Measurements from ENCODE around the gene NPBWR2.
A peak's percentile ranks its signal among the peaks of the same experiment; 100 is the strongest.
"Not testable (repeated sequence)": the region's sequence is repeated elsewhere in the genome, so short reads cannot be mapped to it uniquely, and the experiment has no call there.

The NPBWR2 gene

DNA sequence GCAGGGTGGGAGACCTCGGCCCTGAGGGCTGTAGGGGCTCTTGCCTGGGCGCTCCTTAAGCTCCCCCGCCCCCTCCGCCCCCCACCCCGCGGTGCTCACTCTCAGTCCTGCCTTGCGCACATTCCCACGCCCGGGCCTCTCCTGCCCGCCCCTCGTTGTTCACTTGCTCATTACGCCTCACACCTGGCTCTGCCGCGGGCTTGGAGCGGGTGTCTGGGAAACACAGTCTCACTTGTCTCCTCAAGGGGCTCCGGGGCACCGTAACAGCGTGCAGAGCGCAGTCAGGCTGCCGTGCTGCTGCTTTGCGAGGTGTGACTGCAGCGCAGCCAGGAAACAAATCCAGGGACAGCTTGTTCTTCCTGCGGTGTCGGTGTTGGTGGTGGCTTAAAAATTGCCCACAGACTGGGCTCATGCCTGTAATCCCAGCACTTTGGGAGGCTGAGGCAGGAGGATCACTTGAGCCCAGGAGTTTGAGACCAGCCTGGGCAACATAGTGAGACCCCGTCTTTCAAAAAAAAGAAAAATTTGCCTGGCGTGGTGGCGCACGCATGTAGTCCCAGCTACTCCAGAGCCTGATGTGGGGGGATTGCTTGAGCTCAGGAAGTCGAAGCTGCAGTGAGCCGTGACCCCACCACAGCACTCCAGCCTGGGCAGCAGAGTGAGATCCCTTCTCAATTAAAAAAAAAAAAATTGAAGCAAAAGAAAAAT lies 4.6 kb downstream of the NPBWR2 start:
- no peak for DNase-seq

DNA sequence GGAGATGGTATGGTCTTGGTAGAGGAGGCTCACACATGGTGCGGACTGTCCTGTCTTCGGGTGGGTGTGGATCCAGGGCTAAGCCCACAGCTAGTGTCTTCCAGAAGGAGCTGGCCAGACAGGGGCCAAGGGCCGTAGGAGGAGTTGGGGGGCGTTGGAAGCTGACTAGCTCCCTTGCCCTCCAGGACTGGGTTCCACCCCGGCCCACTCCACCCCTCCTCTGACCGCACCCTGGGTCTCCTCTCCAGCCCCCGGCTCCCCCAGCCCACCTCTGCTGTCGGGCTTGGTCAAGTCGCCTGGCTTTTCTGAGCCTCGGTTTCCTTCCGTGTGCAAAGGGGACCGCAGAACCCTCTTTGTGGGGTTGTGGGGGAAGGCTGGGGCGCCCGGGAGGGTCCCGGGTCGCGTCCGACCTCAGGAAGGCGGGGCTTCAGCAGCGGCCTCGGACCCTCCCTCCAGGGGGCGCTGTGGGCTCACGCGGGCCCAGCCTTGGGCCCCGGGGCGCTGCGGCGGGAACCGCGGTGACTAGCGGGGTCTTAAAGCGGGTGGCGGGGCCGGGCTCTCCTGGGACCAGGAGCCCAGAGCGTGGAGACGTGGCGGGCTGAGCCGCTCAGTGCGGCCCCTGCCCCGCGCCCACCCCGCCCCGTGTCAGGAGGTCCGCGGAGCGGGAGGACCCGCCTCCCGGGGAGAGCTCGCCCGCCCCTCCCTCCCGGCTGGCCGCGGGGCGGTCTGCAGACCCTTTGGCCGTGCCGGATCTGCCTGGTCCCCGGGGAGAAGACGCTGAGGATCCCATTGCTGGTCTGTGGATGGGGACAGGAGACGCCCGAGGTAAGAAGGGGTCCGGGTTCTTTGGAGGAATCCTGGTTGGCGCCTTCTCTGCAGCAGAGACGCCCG lies 5.4 kb downstream of the NPBWR2 start:
- no peak for DNase-seq

DNA sequence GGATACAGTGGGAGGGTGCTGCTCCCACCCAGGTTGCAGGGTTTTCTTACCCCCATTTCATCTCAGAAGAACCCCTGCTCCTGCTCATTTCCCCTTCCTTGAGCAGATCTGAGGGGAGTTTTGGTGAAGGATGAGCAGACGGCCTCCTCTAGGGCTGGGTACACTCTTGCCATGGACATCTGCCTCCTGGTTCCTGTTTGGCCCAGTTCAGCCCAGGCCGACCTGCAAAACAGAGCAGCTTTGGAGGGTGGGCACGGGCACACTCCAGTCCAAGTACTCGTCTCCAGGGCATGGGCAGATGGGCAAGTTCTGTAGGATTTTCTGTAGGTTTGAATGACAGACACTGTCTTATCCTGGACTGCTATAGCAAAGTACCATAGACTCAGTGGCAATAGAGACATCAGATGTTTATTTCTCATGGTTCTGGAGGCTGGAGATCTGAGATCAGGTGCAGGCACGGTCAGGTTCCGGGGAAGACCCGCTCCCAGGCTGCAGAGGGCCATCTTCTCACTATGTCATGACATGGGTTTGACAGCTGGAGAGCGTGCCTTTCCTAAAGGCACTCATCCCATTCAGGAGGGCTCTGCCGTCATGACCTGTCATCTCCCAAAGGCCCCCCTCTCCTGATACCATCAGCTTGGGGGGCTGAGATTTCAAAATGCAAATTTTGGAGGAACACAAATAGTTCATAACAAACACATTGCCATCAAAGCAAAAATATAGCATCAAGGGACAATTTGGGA lies 6.2 kb downstream of the NPBWR2 start:
- DNase-seq: no peak

DNA sequence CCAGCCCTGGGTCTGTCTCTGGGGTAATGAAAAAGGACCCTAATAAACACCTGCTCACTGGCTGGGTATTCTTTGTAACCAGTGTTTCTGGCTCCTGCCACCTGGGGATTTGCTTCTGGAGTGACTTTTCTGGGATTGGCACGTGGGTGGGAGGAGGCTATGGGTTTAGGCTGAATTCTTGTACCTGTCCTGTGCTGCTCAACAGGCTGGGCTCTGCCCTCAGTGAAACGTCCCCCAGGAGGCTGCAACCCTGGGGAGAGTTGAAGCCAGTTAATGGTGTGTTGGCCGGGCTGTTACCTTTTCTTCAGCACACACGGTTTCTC lies 6.8 kb downstream of the NPBWR2 start:
- DNase-seq: no peak

DNA sequence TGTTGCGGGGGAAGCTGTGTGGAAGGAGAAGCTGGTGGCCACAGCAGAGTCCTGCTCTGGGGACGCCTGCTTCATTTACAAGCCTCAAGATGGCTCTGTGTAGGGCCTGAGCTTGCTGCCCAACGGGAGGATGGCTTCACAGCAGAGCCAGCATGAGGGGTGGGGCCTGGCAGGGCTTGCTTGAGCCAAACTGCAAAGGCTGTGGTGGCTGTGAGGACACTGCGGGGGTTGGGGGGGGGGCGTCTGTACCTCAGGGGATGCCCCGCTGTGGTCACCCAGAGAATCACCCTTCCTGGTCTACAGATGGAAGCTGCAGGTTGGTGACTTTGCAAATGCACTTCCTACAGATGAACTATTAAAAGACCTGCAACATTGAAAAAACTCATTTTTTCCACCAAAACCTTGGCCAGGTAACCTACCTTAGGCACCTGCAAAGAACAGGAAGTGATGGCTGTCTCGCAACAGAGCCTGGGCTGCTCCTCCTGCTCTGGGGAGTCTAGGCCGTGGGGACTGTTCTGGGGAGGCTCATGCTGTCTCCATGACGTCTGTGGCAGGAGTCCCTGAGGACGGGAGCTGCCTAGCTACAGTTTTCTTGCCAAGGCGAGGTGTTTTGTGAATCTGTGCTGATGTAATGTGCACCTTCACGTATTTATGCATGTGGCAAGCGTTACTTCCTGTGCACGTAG lies 7.3 kb downstream of the NPBWR2 start:
- peak; percentile 68 for DNase-seq

DNA sequence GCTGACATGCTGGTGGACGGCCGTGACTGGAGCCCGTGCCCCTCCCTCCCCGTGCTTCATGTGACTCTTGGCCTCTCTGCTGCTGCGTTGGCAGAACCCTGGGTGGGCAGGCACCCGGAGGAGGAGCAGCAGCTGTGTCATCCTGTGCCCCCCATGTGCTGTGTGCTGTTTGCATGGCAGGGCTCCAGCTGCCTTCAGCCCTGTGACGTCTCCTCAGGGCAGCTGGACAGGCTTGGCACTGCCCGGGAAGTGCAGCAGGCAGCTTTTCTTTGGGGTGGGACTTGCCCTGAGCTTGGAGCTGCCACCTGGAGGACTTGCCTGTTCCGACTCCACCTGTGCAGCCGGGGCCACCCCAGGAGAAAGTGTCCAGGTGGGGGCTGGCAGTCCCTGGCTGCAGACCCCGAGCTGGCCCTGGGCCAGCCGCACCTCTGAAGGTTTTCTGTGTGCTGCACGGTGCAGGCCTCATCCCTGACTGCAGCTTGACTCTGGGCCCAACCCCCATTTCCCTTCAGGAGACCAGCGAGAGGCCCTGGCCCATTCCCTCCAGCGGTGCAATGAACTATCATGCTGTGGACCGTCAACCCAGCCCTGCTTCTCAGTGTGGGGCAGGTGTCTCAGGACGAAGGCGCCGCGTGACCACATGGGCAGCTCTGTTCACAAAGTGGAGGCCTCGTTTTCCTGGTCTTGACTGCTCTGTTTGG lies 8.1 kb downstream of the NPBWR2 start:
- peak; percentile 98 for DNase-seq

DNA sequence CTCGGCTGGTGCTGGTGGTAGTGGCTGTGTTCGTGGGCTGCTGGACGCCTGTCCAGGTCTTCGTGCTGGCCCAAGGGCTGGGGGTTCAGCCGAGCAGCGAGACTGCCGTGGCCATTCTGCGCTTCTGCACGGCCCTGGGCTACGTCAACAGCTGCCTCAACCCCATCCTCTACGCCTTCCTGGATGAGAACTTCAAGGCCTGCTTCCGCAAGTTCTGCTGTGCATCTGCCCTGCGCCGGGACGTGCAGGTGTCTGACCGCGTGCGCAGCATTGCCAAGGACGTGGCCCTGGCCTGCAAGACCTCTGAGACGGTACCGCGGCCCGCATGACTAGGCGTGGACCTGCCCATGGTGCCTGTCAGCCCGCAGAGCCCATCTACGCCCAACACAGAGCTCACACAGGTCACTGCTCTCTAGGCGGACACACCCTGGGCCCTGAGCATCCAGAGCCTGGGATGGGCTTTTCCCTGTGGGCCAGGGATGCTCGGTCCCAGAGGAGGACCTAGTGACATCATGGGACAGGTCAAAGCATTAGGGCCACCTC lies 8.8 kb downstream of the NPBWR2 start:
- DNase-seq: no peak

DNA sequence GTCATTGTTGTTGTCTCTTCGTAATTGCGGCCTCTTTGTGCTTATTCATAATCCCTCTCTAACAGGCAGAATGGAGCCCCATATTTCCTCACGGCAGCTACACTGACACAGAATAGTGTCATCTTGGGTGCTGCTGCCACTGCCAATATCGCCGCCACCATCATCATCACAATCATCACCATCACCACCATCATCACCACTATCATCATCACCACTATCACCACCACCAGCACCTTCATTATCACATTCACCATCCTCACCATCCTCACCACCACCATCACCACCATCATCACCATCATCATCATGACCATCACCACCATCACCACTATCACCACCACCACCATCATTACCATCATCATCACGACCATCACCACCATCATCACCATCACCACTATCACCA lies 10.8 kb downstream of the NPBWR2 start:
- no peak for DNase-seq

DNA sequence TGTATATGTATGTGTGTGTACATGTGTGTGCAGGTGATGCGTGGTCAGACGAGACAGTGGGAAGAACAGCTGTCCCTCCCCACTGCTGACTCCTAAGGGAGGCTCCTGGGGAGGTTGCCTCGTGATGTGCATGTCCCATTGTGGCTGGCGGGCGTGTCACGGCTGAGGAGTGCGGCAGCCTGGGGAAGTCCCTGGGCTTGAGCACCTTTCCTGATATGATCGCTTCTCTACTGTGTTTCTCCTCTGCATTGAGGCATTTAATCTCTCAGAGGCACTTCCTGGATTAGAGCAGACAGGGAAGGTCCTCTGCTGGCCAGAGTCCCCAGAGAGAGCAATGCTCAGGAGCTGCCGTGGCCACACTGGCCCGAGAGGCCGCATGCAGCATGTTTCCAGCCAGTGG lies 11.4 kb downstream of the NPBWR2 start:
- no peak for DNase-seq

DNA sequence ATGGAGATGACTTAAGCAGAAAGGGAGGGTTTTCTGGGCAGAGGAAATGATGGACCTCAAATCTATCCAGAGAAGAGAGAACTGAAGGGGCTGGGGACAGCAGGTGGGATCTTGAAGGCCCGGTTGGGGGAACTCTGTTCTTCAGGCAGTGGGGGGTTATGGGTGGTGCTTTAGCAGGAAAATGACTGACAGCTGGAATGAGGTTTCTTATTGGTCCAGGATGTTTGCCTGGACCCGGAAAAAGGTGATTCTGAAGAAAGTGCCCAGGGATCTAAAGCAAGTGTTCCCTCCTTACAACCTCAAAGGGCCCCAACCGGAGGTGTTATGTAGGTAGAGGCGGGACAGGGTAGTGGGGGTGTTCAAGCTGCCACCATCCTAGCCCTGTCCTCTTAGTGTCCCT lies 11.9 kb downstream of the NPBWR2 start:
- DNase-seq: no peak

DNA sequence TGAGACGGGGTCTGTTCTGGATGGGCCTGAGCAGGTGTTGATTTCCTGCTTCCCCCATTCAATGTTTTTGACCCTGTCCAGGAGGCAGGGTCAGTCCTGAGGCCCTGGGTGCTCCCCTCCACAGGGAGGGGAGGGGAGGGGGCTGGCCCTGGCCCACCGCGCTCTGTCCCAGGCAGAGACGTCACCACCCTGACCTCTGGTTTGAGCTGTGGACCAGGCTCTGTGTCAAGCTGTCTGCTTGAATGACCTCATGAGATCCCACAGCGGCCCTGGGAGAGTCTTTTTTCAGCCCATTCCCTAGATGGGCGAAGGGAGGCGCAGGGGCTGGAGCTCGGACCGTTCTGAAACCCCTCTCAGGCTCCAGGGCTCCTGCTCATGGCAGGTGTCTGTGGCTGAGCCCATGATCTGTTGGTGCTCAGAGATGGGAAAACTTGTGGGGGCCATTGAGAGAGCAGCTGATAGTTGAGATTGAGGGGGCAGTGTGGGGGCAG lies 14.3 kb downstream of the NPBWR2 start:
- peak; percentile 42 for DNase-seq

DNA sequence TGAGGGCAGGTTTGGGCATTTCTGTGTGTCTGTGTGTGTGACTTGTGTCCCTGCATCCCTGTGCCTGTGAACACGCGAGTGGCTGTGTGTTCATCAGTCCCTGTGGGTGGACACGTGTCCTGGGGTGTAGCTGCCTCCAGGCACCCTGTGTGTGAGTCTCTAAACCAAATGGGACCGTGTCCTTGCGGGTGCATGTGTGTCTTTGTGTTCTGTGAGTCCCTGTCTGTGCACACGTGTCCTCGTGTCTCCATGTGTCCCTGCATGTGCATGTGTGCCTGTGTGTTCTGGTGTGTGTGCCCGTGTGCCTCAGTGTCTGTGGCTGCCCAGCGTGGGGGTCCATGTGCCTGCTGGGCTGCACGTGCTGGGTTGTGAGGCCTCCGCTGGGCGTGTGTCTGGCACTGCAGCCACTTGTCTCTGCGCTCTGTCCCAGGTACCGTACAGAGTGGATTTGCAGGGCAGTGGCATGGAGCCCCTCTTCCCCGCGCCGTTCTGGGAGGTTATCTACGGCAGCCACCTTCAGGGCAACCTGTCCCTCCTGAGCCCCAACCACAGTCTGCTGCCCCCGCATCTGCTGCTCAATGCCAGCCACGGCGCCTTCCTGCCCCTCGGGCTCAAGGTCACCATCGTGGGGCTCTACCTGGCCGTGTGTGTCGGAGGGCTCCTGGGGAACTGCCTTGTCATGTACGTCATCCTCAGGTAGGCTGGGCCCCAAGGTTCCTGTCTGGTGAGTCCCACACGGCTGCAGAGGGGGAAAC lies 14.9 kb downstream of the NPBWR2 start:
- DNase-seq: no peak

DNA sequence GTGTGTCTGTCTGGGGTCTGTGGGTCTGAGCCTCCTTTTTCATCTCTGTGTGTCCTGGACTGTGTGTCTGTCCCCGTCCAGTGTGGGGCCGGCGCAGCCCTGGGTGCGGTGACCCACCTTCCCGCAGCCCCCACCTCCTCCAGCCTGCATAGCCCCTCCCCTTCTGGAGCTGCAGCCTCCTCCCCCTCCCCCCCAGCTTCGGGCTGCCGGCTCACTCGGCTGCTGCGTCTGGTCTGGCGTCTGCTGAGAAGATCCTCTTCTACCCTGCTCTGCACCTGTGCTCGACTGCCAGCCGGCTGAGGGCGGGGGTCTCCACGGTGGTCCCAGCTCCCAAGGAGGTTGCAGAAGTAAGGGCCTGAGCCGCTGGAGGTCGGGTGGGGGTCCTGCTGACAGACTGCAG lies 15.6 kb downstream of the NPBWR2 start:
- no peak for DNase-seq

DNA sequence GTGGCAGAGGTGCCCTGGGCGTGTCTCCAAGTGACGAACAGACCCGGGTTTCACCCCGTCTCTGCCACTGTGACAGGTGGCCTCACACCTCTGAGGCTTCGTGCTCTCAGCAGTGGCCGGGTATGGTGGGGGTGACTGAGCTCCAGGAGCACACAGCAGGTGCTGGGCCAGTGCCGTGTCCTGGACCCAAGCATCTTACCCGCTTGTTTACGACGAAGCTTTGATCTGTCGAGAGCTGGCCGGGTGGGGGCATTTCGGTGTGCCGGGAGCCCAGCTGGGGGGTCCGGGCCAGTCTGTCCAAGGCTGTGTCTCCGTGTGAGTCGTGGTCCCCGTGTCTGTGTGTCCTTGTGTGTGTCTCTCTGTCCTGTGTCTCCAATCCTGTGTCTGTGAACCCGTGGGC lies 16.0 kb downstream of the NPBWR2 start:
- DNase-seq: no peak

DNA sequence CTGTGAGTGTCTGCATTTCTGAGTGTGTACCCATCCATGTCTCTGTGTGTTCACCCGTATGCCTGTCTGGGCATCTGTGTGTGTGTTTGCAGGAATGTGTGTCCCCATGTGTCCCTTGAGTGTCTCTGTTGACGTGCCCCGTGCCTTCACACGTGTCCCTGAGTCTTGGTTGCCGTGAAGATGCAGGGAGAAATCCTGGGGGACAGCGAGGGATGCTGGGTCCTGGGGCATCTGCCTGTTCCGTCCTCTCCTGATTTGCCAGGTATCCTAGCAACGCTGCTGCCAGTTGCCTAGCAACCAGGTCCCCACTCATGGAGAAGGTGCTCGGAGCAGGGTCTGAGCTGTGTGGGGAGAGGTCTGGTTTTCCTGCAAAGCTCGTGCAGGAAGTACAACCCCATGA lies 17.2 kb downstream of the NPBWR2 start:
- no peak for DNase-seq

DNA sequence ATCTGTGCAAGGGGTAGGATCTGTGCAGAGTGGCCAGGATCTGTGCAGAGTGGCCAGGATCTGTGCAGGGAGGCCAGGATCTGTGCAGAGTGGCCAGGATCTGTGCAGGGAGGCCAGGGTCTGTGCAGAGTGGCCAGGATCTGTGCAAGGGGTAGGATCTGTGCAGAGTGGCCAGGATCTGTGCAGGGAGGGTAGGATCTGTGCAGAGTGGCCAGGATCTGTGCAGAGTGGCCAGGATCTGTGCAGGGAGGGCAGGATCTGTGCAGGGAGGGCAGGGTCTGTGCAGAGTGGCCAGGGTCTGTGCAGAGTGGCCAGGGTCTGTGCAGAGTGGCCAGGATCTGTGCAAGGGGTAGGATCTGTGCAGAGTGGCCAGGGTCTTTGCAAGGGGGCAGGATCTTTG lies 18.8 kb downstream of the NPBWR2 start:
- DNase-seq: not testable (repeated sequence)

DNA sequence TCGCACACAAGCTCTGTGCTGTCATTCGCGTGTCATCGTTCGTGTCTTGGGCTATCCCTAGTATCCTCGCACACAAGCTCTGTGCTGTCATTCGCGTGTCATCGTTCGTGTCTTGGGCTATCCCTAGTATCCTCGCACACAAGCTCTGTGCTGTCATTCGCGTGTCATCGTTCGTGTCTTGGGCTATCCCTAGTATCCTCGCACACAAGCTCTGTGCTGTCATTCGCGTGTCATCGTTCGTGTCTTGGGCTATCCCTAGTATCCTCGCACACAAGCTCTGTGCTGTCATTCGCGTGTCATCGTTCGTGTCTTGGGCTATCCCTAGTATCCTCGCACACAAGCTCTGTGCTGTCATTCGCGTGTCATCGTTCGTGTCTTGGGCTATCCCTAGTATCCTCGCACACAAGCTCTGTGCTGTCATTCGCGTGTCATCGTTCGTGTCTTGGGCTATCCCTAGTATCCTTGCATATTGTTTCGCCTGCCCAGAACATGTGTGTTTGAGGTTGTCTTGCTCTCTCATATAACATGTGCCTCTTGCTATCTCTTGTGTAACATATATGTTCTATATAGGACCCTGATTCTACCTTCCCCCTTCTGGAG lies 20.0 kb downstream of the NPBWR2 start:
- not testable (repeated sequence) for DNase-seq

DNA sequence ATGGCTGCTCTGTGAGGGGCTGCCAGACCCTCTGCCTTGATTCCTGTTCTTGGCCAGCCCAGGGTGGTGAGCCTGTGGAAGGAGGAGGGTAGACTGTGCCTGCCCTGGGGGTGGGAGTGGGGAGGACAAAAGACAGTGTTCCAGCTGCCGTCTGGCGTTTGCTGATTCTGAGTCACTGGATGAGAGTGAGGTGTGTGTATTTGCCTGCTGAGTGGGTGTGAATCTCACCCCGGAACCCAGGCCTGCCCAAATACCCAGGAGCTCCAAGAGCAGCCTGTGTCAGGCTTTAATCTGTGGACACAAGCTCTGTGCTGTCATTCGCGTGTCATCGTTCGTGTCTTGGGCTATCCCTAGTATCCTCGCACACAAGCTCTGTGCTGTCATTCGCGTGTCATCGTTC lies 20.6 kb downstream of the NPBWR2 start:
- no peak for DNase-seq

DNA sequence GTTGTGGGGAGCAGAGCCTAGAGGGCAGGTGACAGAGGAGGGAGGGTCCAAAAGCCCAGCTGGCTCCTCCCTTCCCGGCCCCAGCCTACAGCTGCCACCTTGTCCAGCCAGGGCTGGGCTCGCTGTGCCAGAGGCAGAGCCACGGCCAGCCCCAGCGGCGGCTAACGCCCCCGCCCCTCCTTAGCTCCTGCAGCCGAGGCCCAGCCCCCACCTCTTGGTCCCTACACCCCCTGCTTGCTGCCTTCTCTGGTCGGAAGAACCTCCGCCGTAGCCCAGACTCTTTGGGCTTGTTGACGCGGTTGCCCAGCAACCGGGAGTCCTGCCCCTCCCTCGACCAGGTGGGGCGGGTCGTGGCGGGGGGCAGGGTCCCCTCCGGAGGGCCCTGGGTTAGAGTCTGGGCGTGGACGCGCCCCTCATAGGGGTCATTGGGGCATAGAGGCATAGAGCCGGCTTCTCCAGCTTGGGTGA lies 22.6 kb downstream of the NPBWR2 start:
- peak; percentile 33 for DNase-seq

DNA sequence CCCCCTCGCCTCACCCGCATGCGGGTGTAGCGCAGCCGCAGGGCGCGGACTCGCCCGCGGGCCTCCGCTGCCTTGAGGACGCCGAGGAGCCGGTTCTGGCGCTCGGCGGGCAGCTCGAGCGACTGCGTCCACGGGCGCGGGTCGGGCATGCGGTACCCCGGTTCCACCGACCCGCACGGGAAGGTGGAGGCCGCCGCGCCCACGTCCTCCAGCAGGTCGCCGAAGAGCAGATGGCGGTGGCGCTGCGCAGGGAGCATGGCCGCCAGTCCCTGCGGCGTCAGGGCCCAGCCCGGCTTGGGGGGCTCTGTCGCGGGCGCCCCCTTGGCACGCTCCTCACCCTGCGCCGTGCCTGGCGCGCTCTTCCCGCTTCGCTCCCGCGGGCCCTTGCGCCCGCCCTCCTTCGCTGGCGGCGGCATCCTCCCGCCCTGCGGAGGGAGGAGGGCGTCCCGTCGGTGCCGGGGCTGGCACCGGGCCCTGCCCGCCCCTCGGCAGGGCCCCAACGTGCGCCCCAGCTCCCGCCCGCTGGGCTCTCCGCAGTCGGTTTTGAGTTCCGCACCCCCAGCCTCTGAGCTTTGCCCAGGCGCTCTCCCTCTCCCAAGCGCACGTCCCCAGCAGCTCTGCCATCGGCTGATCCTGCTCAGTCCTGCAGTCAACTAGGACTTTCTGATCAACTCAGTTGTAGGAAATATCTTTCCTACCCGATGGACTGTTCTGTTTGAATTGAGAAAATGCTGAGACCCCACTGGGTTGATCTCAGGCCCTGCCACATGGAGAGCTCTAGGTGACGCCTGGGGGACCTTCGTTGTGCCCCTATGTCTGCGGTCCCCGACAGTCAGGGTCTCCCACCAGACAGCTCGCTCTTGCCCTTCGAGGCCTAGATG lies 23.3 kb downstream of the NPBWR2 start, which contains the start of gene LKAAEAR1:
TSS of gene LKAAEAR1 (minus strand) at position 595 of the 881 bp plus-strand sequence. CDS start at position 416, 179 bp downstream.
- no peak for DNase-seq
